NCI-H2171 treated with DMSO at 0.1 percent for 48 hours (cell line): ENCODE measurements around the gene SMYD5.
"Not testable (repeated sequence)": the region's sequence is repeated elsewhere in the genome, so short reads cannot be mapped to it uniquely, and the experiment has no call there.

ENCODE experiments used
- DNase-seq: peaks from one replicate; lab custom pipeline; 2025; lab: John Stamatoyannopoulos, UW

The SMYD5 gene

GRCh38 chr2:73259704-73260337 is 45.8 kb downstream of the SMYD5 start:
- no peak for DNase-seq

GRCh38 chr2:73260338-73260984 is 46.4 kb downstream of the SMYD5 start:
- DNase-seq: no peak

- no peak for DNase-seq
Measured at GRCh38 chr2:73262108-73262651, 48.1 kb downstream of the SMYD5 start.

GRCh38 chr2:73262691-73263429 is 48.8 kb downstream of the SMYD5 start:
- not testable (repeated sequence) for DNase-seq

GRCh38 chr2:73263540-73264331 is 49.7 kb downstream of the SMYD5 start:
- DNase-seq: no peak

DNA sequence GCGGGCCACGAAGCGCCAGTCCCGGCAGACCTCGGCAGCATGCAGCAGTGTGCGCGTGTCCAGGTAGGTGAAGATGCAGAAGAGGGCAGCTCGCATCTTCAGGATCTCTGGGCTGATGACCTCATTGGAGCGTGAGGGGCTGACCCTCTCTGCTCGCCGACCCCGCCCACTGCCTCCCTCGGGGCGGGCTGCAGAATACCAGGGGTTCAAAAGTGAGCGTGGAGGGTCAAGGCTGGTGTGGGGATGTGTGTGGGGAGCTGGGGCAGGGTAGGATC is 50.2 kb downstream of the SMYD5 start:
- DNase-seq: no peak

DNA sequence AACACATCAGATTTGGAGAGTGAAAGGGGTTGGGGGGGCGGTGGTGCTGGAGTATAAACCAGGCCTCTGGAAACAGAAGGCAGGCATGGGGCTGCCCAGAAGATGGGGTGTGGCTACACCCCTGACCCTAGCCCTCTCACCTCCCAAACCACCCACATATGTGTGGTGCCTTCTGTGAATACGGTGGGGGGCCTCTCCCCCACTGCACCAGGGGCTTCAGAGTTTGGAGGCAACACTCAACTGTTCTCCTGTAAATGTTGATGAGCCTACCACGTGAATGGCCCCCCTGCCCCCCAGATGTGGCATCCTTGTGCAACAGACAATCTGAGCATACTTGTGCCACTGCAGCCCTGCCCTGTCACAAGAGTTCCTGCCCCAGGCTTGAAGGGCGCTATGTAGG is 50.7 kb downstream of the SMYD5 start:
- no peak for DNase-seq

DNA sequence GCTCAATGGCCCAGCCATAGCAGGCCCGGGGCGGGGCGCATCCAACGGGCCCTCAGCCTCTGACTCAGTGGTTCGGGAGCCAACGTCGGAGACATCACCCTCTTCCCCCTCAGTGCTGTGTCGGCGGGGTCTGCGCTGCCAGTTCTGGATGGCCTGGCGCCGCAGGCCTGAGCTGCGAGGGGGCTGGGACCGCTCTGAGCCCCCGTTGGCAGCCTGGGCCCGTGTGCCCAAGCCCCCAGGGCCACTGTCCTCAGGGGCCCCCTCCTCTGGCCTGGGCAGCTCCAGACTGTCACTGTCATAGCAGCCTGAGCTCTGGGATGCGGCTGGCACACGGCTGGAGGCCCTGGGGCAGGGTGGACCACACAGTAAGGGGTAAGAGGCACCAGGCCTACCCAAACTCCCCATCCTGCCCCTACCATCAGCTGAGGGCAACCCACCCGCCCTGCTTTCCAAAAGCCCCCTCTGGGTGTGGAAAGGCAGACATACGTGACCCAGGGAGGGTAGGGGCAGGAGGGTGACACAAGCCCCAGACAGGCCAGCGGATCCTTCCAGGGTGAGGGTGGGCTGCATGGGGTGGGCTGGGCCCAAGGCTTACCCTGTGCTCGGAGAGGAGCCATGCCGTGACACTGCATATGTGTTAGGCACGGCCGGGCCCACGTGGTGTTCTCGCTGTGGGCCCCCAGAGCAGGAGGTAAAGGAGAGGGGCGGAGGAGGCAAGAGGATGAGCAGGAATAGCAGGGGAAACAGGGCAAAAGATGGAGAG is 51.4 kb downstream of the SMYD5 start:
- no peak for DNase-seq

GRCh38 chr2:73266061-73266901 is 52.2 kb downstream of the SMYD5 start:
- DNase-seq: no peak

DNA sequence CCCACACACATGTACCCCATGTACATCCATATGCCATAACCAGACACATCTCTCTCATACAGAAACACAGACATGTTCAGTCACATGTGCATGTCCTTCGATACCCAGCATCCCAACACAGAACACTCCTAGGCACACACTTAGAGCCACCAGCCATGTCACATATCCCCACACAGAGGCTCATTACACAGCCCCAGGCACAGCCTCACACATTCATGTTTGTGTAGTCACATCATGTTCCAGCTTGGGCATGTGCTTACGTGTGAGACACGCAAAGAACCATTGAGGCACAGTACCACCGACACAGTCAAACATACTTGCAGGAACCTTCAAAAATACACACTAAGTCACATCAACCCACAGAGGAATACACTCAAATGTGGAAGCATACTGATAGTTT is 53.0 kb downstream of the SMYD5 start:
- no peak for DNase-seq

GRCh38 chr2:73268366-73268829 is 54.4 kb downstream of the SMYD5 start:
- DNase-seq: peak; percentile 53

GRCh38 chr2:73268830-73269685 is 55.0 kb downstream of the SMYD5 start:
- peak; percentile 88 for DNase-seq

DNA sequence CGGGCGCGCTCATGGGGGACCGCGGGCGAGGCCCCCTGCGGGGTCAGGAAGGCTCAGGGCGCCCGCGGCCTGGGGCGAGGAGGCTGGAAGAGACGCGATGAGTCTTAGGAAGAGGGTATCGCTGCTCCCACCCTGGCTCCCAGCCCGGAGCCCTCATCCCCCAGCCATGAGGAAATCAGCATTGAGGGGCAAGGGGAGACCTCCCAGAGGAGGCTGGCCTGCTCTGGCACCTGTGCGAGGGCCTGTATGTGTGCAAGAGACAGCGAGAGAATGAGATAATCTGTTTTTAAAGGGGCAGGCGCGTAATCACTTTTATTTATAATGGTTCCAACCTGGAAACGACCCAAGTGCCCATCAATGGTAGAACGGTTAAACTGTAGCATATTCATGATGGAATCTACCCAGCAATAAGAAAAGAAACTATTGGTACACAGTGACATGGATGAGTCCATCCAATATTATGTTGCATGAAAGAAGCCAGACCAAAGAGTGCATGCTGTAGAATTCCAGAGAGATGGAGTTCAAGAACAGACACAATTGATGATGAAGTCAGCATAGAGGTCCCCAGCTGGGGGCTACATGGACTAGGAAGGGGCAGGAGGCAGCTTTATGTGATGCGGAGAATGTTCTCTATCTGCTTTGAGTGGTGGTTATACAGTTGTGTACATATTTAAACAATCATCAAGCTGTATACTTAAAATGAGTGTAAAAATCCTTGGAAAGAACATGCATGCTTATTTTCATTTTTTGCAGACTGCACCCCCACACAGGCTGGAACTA is 55.8 kb downstream of the SMYD5 start:
- DNase-seq: no peak

- DNase-seq: no peak
Measured at GRCh38 chr2:73272270-73272669, 58.2 kb downstream of the SMYD5 start.
